HEK293 (cell line): Measurements from ENCODE around the gene NLGN4X.

Experiments
- YY1 ChIP-seq: fragments of 450-650 bp; formaldehyde crosslinking; IDR thresholded peaks from 2 replicates; pipeline ENCODE4 v1.5.1; 2018; ENCODE audit warnings: missing biosample characterization, missing genetic modification characterization
- ZNF121 ChIP-seq: fragments of 450-650 bp; formaldehyde crosslinking; IDR thresholded peaks from 2 replicates; pipeline ENCODE4 v1.5.1; 2016; ENCODE audit warnings: missing biosample characterization, missing genetic modification characterization
- ZNF140 ChIP-seq: fragments of 450-650 bp; formaldehyde crosslinking; IDR thresholded peaks from 2 replicates; pipeline ENCODE4 v1.5.1; 2016; ENCODE audit warnings: missing biosample characterization, missing genetic modification characterization
- ZNF2 ChIP-seq: fragments of 450-650 bp; formaldehyde crosslinking; IDR thresholded peaks from 2 replicates; pipeline ENCODE4 v1.5.1; 2016; ENCODE audit warnings: missing biosample characterization, missing genetic modification characterization
- ZNF510 ChIP-seq: fragments of 450-650 bp; formaldehyde crosslinking; IDR thresholded peaks from 2 replicates; pipeline ENCODE4 v1.5.1; 2018; ENCODE audit warnings: mild to moderate bottlenecking, missing genetic modification characterization, missing biosample characterization; ENCODE audit not compliant: insufficient replicate concordance
- TF ChIP-seq, protein P1 (sequence below): fragments of 450-650 bp; formaldehyde crosslinking; IDR thresholded peaks from 2 replicates; pipeline ENCODE4 v1.5.1; 2016; ENCODE audit warnings: missing biosample characterization, missing genetic modification characterization, low read depth
- TF ChIP-seq, protein P2 (sequence below): fragments of 450-650 bp; formaldehyde crosslinking; IDR thresholded peaks from 2 replicates; pipeline ENCODE4 v1.5.1; 2016; ENCODE audit warnings: missing biosample characterization, missing genetic modification characterization, low read depth
- TF ChIP-seq, protein P3 (sequence below): fragments of 450-650 bp; formaldehyde crosslinking; IDR thresholded peaks from 2 replicates; pipeline ENCODE4 v1.5.1; 2016; ENCODE audit warnings: missing biosample characterization, missing genetic modification characterization

DNA sequence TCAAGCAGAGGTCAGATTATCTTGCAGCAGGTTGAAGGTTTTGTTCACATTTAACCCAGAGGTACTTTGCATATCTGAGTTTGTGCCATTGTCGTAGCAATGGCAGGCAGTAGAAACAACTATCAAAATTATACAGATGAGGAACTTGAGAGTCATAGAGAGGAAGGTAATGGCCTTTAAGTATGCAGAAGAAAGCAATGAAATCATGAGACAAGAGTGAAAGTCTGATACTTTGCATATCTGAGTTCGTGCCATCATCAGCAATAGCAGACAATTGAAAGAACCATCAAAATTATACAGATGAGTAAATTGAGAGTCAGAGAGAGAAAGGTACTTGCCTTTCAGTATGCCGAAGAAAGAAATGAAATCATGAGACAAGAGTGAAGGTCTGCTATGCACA is 154.1 kb downstream of the NLGN4X start:
- TF ChIP-seq ZNF510 (tag by site-specific recombination) (no peak), ZNF140 (tag by site-specific recombination) (no peak), ZNF121 (tag by site-specific recombination) (no peak), YY1 (tag by site-specific recombination) (no peak), ZNF2 (tag by site-specific recombination) (no peak)
- TF ChIP-seq, protein P1, sequence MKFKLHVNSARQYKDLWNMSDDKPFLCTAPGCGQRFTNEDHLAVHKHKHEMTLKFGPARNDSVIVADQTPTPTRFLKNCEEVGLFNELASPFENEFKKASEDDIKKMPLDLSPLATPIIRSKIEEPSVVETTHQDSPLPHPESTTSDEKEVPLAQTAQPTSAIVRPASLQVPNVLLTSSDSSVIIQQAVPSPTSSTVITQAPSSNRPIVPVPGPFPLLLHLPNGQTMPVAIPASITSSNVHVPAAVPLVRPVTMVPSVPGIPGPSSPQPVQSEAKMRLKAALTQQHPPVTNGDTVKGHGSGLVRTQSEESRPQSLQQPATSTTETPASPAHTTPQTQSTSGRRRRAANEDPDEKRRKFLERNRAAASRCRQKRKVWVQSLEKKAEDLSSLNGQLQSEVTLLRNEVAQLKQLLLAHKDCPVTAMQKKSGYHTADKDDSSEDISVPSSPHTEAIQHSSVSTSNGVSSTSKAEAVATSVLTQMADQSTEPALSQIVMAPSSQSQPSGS (tag by site-specific recombination): no peak
- TF ChIP-seq, protein P2, sequence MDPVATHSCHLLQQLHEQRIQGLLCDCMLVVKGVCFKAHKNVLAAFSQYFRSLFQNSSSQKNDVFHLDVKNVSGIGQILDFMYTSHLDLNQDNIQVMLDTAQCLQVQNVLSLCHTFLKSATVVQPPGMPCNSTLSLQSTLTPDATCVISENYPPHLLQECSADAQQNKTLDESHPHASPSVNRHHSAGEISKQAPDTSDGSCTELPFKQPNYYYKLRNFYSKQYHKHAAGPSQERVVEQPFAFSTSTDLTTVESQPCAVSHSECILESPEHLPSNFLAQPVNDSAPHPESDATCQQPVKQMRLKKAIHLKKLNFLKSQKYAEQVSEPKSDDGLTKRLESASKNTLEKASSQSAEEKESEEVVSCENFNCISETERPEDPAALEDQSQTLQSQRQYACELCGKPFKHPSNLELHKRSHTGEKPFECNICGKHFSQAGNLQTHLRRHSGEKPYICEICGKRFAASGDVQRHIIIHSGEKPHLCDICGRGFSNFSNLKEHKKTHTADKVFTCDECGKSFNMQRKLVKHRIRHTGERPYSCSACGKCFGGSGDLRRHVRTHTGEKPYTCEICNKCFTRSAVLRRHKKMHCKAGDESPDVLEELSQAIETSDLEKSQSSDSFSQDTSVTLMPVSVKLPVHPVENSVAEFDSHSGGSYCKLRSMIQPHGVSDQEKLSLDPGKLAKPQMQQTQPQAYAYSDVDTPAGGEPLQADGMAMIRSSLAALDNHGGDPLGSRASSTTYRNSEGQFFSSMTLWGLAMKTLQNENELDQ (tag by site-specific recombination): no peak
- TF ChIP-seq, protein P3, sequence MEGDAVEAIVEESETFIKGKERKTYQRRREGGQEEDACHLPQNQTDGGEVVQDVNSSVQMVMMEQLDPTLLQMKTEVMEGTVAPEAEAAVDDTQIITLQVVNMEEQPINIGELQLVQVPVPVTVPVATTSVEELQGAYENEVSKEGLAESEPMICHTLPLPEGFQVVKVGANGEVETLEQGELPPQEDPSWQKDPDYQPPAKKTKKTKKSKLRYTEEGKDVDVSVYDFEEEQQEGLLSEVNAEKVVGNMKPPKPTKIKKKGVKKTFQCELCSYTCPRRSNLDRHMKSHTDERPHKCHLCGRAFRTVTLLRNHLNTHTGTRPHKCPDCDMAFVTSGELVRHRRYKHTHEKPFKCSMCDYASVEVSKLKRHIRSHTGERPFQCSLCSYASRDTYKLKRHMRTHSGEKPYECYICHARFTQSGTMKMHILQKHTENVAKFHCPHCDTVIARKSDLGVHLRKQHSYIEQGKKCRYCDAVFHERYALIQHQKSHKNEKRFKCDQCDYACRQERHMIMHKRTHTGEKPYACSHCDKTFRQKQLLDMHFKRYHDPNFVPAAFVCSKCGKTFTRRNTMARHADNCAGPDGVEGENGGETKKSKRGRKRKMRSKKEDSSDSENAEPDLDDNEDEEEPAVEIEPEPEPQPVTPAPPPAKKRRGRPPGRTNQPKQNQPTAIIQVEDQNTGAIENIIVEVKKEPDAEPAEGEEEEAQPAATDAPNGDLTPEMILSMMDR (tag by site-specific recombination): no peak
